Fibroblast of lung (primary cell): ENCODE measurements around the gene CAPZB.

Source experiments
- CTCF ChIP-seq, 2 donors: IDR thresholded peaks in 1 of 2; conservative IDR thresholded peaks in 1 of 2; 1 replicate in 1 of 2; 2 replicates in 1 of 2; pipeline ENCODE4 v1.5.1; 2011 to 2012; ENCODE audit warnings: low read length in 2 of 2, control low read depth in 1 of 2, inconsistent platforms in 1 of 2, low read depth in 1 of 2, mild to moderate bottlenecking in 1 of 2
- EZH2 ChIP-seq: IDR thresholded peaks from 2 replicates; pipeline ENCODE4 v1.5.1; 2012; ENCODE audit warnings: low read length, control low read depth, mild to moderate bottlenecking; ENCODE audit errors: missing control alignments

- TF ChIP-seq CTCF (conservative IDR thresholded peaks at IDR 0.05 in 1 of 2, IDR thresholded peaks at IDR 0.05 in 1 of 2; ENCODE audit: low read depth in 1 of 2, low read length in 2 of 2), result no peak
- no peak for TF ChIP-seq EZH2
Observed at GRCh38 chr1:19512545-19512944, 27.2 kb upstream of the CAPZB start.
